Measurements from ENCODE around the gene ZNF276. TPM values are rescaled to one million over a fixed set of nuclear protein-coding genes. Genes with fewer than 3 reads are reported as not detected.
A peak's percentile ranks its signal among the peaks of the same experiment; 100 is the strongest.

ZNF276 gene
- total RNA-seq, 2 experiments from 2014 or later, result 50.4 to 56.5 TPM

GRCh38 chr16:89736554-89736953, 15.2 kb downstream of the ZNF276 start:
- DNase-seq, result no peak
- ChIA-PET POLR2A (interaction anchor here (0.7 to 7.8 kb wide), 5 partner anchors 9 to 37 kb away, joined by 3 to 89 read pairs (median 6); no protein-coding TSS in a partner anchor), CTCF (interaction anchor here (1.3 to 4.5 kb wide), 3 partner anchors 13 to 37 kb away, joined by 8 to 32 read pairs (median 20); no protein-coding TSS in a partner anchor)
- Mint-ChIP-seq H3K4me3 (no peak overlapping the region), H3K27ac (peak overlapping the region; percentile 78), H3K36me3 (ENCODE audit: low read depth) (peaks cover 91% of the 10 kb centered on the region), H3K4me1 (peaks cover 34% of the 10 kb centered on the region), H3K27me3 (no peaks in the 10 kb centered on the region), H3K9me3 (no peaks in the 10 kb centered on the region)

- Mint-ChIP-seq H3K4me1 (peaks cover 30% of the 10 kb centered on the region), H3K27me3 (no peaks in the 10 kb centered on the region), H3K27ac (peak overlapping the region; percentile 78), H3K36me3 (ENCODE audit: low read depth) (peaks cover 84% of the 10 kb centered on the region), H3K9me3 (no peaks in the 10 kb centered on the region), H3K4me3 (peak overlapping the region; percentile 32)
- POLR2A ChIA-PET, result interaction anchor here (0.7 to 7.8 kb wide), 13 partner anchors 8 to 136 kb away, joined by 3 to 89 read pairs (median 4); partner anchors contain the start of genes SPATA2L and TCF25
- CTCF ChIA-PET, result interaction anchor here (0.8 to 4.5 kb wide), 8 partner anchors 14 to 136 kb away, joined by 3 to 32 read pairs (median 4); partner anchors contain the start of genes SPATA2L and TCF25
- peak; percentile 70 for DNase-seq
These were observed 16.2 kb downstream of the ZNF276 start for GRCh38 chr16:89737341-89738071.

- no peaks in the 10 kb centered on the region for H3K9me3 Mint-ChIP-seq
- H3K36me3 Mint-ChIP-seq (ENCODE audit: low read depth), result peaks cover 82% of the 10 kb centered on the region
- DNase-seq, result no peak
- CTCF ChIA-PET, result interaction anchor here (0.8 to 4.5 kb wide), 4 partner anchors 33 to 38 kb away, joined by 3 to 32 read pairs (median 12); partner anchors contain the start of gene SPATA2L
- H3K4me1 Mint-ChIP-seq, result peaks cover 29% of the 10 kb centered on the region
- H3K27me3 Mint-ChIP-seq, result no peaks in the 10 kb centered on the region
- H3K27ac Mint-ChIP-seq, result peak overlapping the region; percentile 21
- H3K4me3 Mint-ChIP-seq, result no peak overlapping the region
- POLR2A ChIA-PET, result interaction anchor here (1.0 to 7.8 kb wide), 8 partner anchors 12 to 135 kb away, joined by 3 to 89 read pairs (median 6); partner anchors contain the start of gene TCF25
These were observed 16.7 kb downstream of the ZNF276 start for GRCh38 chr16:89738072-89738377.

- POLR2A ChIA-PET, result interaction anchor here (0.9 to 7.8 kb wide), 7 partner anchors 11 to 32 kb away, joined by 3 to 89 read pairs (median 6); partner anchors contain the start of gene VPS9D1
- Mint-ChIP-seq H3K9me3 (no peaks in the 10 kb centered on the region), H3K4me1 (peaks cover 27% of the 10 kb centered on the region), H3K36me3 (ENCODE audit: low read depth) (peaks cover 80% of the 10 kb centered on the region), H3K27me3 (no peaks in the 10 kb centered on the region), H3K27ac (no peak overlapping the region), H3K4me3 (no peak overlapping the region)
- no peak for DNase-seq
- CTCF ChIA-PET, result interaction anchor here (0.8 to 4.5 kb wide), 3 partner anchors 34 to 172 kb away, joined by 3 to 32 read pairs (median 3); no protein-coding TSS in a partner anchor
These were observed 17.4 kb downstream of the ZNF276 start for GRCh38 chr16:89738538-89739317.

GRCh38 chr16:89739383-89739782, 18.0 kb downstream of the ZNF276 start:
- ChIA-PET CTCF (interaction anchor here (1.1 to 4.5 kb wide), 2 partner anchors 34 to 171 kb away, joined by 3 to 32 read pairs; no protein-coding TSS in a partner anchor), POLR2A (interaction anchor here (0.6 to 7.8 kb wide), 7 partner anchors 15 to 104 kb away, joined by 3 to 89 read pairs (median 3); partner anchors contain the start of gene VPS9D1)
- peaks cover 78% of the 10 kb centered on the region for H3K36me3 Mint-ChIP-seq (ENCODE audit: low read depth)
- no peak overlapping the region for H3K27ac Mint-ChIP-seq
- H3K9me3 Mint-ChIP-seq, result no peaks in the 10 kb centered on the region
- no peak overlapping the region for H3K4me3 Mint-ChIP-seq
- no peak for DNase-seq
- H3K27me3 Mint-ChIP-seq, result no peaks in the 10 kb centered on the region
- peaks cover 26% of the 10 kb centered on the region for H3K4me1 Mint-ChIP-seq

GRCh38 chr16:89741342-89742014, 20.1 kb downstream of the ZNF276 start:
- CTCF ChIA-PET, result interaction anchor here (0.7 to 2.0 kb wide), 4 partner anchors 14 to 120 kb away, joined by 3 to 9 read pairs (median 4); no protein-coding TSS in a partner anchor
- Mint-ChIP-seq H3K27ac (no peak overlapping the region), H3K36me3 (ENCODE audit: low read depth) (peaks cover 72% of the 10 kb centered on the region), H3K4me3 (no peak overlapping the region), H3K4me1 (peaks cover 20% of the 10 kb centered on the region), H3K27me3 (no peaks in the 10 kb centered on the region), H3K9me3 (no peaks in the 10 kb centered on the region)
- POLR2A ChIA-PET, result interaction anchor here (1.0 to 7.8 kb wide), 10 partner anchors 9 to 41 kb away, joined by 3 to 89 read pairs (median 4); partner anchors contain the start of genes SPATA2L and VPS9D1
- no peak for DNase-seq

- H3K27ac Mint-ChIP-seq, result peak overlapping the region; percentile 55
- H3K9me3 Mint-ChIP-seq, result no peaks in the 10 kb centered on the region
- H3K27me3 Mint-ChIP-seq, result no peaks in the 10 kb centered on the region
- peaks cover 64% of the 10 kb centered on the region for H3K36me3 Mint-ChIP-seq (ENCODE audit: low read depth)
- H3K4me3 Mint-ChIP-seq, result no peak overlapping the region
- no peak for DNase-seq
- H3K4me1 Mint-ChIP-seq, result peaks cover 7% of the 10 kb centered on the region
- POLR2A ChIA-PET, result interaction anchor here (1.0 to 7.8 kb wide), 4 partner anchors 11 to 43 kb away, joined by 4 to 89 read pairs (median 4); no protein-coding TSS in a partner anchor
- CTCF ChIA-PET, result interaction anchor here (0.8 to 1.1 kb wide), 2 partner anchors 10 to 42 kb away, joined by 3 to 6 read pairs; no protein-coding TSS in a partner anchor
These were observed 21.6 kb downstream of the ZNF276 start for GRCh38 chr16:89742948-89743347.

GRCh38 chr16:89744813-89745212, 23.5 kb downstream of the ZNF276 start:
- CTCF ChIA-PET, result interaction anchor here (1.2 kb wide), 1 partner anchor 11 kb away, joined by 3 read pairs; no protein-coding TSS in a partner anchor
- H3K4me1 Mint-ChIP-seq, result peaks cover 5% of the 10 kb centered on the region
- H3K9me3 Mint-ChIP-seq, result no peaks in the 10 kb centered on the region
- H3K36me3 Mint-ChIP-seq (ENCODE audit: low read depth), result peaks cover 57% of the 10 kb centered on the region
- POLR2A ChIA-PET, result interaction anchor here (1.0 to 1.5 kb wide), 3 partner anchors 20 to 39 kb away, joined by 3 to 6 read pairs (median 4); no protein-coding TSS in a partner anchor
- no peak for DNase-seq
- no peak overlapping the region for H3K27ac Mint-ChIP-seq
- no peak overlapping the region for H3K4me3 Mint-ChIP-seq
- H3K27me3 Mint-ChIP-seq, result no peaks in the 10 kb centered on the region

GRCh38 chr16:89746043-89746442, 24.7 kb downstream of the ZNF276 start:
- Mint-ChIP-seq H3K4me3 (no peak overlapping the region), H3K4me1 (peaks cover 6% of the 10 kb centered on the region), H3K27ac (no peak overlapping the region), H3K9me3 (no peaks in the 10 kb centered on the region), H3K36me3 (ENCODE audit: low read depth) (peaks cover 56% of the 10 kb centered on the region), H3K27me3 (no peaks in the 10 kb centered on the region)
- ChIA-PET CTCF (interaction anchor here (0.6 to 2.3 kb wide), 2 partner anchors 10 to 46 kb away, joined by 4 to 7 read pairs; no protein-coding TSS in a partner anchor), POLR2A (interaction anchor here (1.1 to 1.7 kb wide), 2 partner anchors 9 to 36 kb away, joined by 3 to 4 read pairs; no protein-coding TSS in a partner anchor)
- no peak for DNase-seq

GRCh38 chr16:89748076-89748475, 26.7 kb downstream of the ZNF276 start:
- no peak for DNase-seq
- Mint-ChIP-seq H3K27me3 (no peaks in the 10 kb centered on the region), H3K4me3 (no peak overlapping the region), H3K36me3 (ENCODE audit: low read depth) (peaks cover 56% of the 10 kb centered on the region), H3K9me3 (no peaks in the 10 kb centered on the region), H3K27ac (no peak overlapping the region), H3K4me1 (peaks cover 5% of the 10 kb centered on the region)
- CTCF ChIA-PET, result interaction anchor here (0.7 to 2.3 kb wide), 2 partner anchors 42 to 48 kb away, joined by 3 to 7 read pairs; no protein-coding TSS in a partner anchor
- POLR2A ChIA-PET, result interaction anchor here (1.7 kb wide), 2 partner anchors 13 to 38 kb away, joined by 4 to 5 read pairs; no protein-coding TSS in a partner anchor

- Mint-ChIP-seq H3K27me3 (no peaks in the 10 kb centered on the region), H3K36me3 (ENCODE audit: low read depth) (peaks cover 55% of the 10 kb centered on the region)
These were observed 27.6 kb downstream of the ZNF276 start for GRCh38 chr16:89748921-89749320.

More at GRCh38 chr16:89748921-89749320, 27.6 kb downstream of the ZNF276 start:
- no peak overlapping the region for H3K4me3 Mint-ChIP-seq
- H3K4me1 Mint-ChIP-seq, result peaks cover 5% of the 10 kb centered on the region
- CTCF ChIA-PET, result interaction anchor here (0.8 to 1.1 kb wide), 2 partner anchors 43 to 112 kb away, joined by 3 read pairs; no protein-coding TSS in a partner anchor
- H3K9me3 Mint-ChIP-seq, result no peaks in the 10 kb centered on the region
- DNase-seq, result no peak
- H3K27ac Mint-ChIP-seq, result no peak overlapping the region
- POLR2A ChIA-PET, result interaction anchor here (1.7 to 2.6 kb wide), 2 partner anchors 11 to 12 kb away, joined by 5 to 7 read pairs; no protein-coding TSS in a partner anchor
